Neural cell (in vitro differentiated cells): Measurements from ENCODE around the gene DNAI1. TPM values are rescaled to one million over a fixed set of nuclear protein-coding genes. Genes with fewer than 3 reads are reported as not detected.

Experiments
- H2AFZ ChIP-seq: fragments of 200-600, 300-800 bp; sonication (generic), shearing (Covaris generic); 2 replicates; pipeline ENCODE4 v1.6.0; 2014; ENCODE audit warnings: low read depth, mild to moderate bottlenecking, antibody characterized with exemption, low read length, moderate library complexity
- H3F3A ChIP-seq: fragments of 200-600 bp; shearing (Covaris generic); 2 replicates; pipeline ENCODE4 v1.6.1; 2016; ENCODE audit warnings: mild to moderate bottlenecking, moderate library complexity, mixed read lengths, antibody characterized with exemption, low read length; ENCODE audit not compliant: insufficient read depth, poor library complexity, severe bottlenecking
- H3K27ac ChIP-seq: fragments of 200-600, 300-800 bp; sonication (generic), shearing (Covaris generic); 2 replicates; pipeline ENCODE4 v1.5.1; 2014; ENCODE audit warnings: mild to moderate bottlenecking, low read length, moderate library complexity
- H3K27me3 ChIP-seq: fragments of 300-800, 200-600 bp; sonication (generic), shearing (Covaris generic); 2 replicates; pipeline ENCODE4 v1.6.0; 2014; ENCODE audit warnings: mild to moderate bottlenecking, low read depth, low read length, moderate library complexity; ENCODE audit not compliant: insufficient read depth
- H3K36me3 ChIP-seq: fragments of 300-800, 200-600 bp; sonication (generic), shearing (Covaris generic); 2 replicates; pipeline ENCODE4 v1.5.1; 2014; ENCODE audit warnings: mild to moderate bottlenecking, antibody characterized with exemption, low read length, moderate library complexity; ENCODE audit not compliant: insufficient read depth
- H3K4me2 ChIP-seq: fragments of 300-800, 200-600 bp; sonication (generic), shearing (Covaris generic); 2 replicates; pipeline ENCODE4 v1.6.0; 2014; ENCODE audit warnings: mild to moderate bottlenecking, low read length
- H3K4me3 ChIP-seq: fragments of 300-800, 200-600 bp; sonication (generic), shearing (Covaris generic); 2 replicates; pipeline ENCODE4 v1.5.1; 2014; ENCODE audit warnings: mild to moderate bottlenecking, low read length, moderate library complexity
- H3K79me2 ChIP-seq: fragments of 200-600 bp; shearing (Covaris generic); replicated peaks from 2 replicates; pipeline ENCODE4 v1.6.0; 2014; ENCODE audit warnings: mild to moderate bottlenecking, low read length, moderate library complexity; ENCODE audit not compliant: insufficient read depth
- H3K9ac ChIP-seq: fragments of 300-800, 200-600 bp; sonication (generic), shearing (Covaris generic); 2 replicates; pipeline ENCODE4 v1.6.1; 2016; ENCODE audit warnings: mild to moderate bottlenecking, low read length, mixed read lengths
- H3K9me2 ChIP-seq: fragments of 200-600 bp; shearing (Covaris generic); 2 replicates; pipeline ENCODE4 v1.6.1; 2016; ENCODE audit warnings: mild to moderate bottlenecking, low read length, mixed read lengths; ENCODE audit not compliant: insufficient read depth
- H3K9me3 ChIP-seq: fragments of 200-600, 300-800 bp; sonication (generic), shearing (Covaris generic); 2 replicates; pipeline ENCODE4 v1.6.1; 2016; ENCODE audit warnings: mild to moderate bottlenecking, mixed run types, low read length, moderate library complexity, mixed read lengths
- H4K20me1 ChIP-seq: fragments of 200-600 bp; shearing (Covaris generic); 2 replicates; pipeline ENCODE4 v1.6.1; 2016; ENCODE audit warnings: mild to moderate bottlenecking, mixed run types; ENCODE audit not compliant: insufficient read depth
- CTCF ChIP-seq: fragments of 450-650 bp; IDR thresholded peaks from 2 replicates; pipeline ENCODE4 v1.5.1; 2014; ENCODE audit warnings: antibody characterized with exemption, mild to moderate bottlenecking, moderate library complexity; ENCODE audit not compliant: poor library complexity, severe bottlenecking
- EP300 ChIP-seq: fragments of 450-650 bp; conservative IDR thresholded peaks from 2 replicates; pipeline ENCODE4 v1.6.1; 2014; ENCODE audit warnings: antibody characterized with exemption, mild to moderate bottlenecking, moderate library complexity; ENCODE audit not compliant: poor library complexity, severe bottlenecking
- EZH2 ChIP-seq: fragments of 200-600, 300-800 bp; shearing (Covaris generic), sonication (generic); IDR thresholded peaks from 2 replicates; pipeline ENCODE4 v1.6.1; 2014; ENCODE audit warnings: antibody characterized with exemption, low read length, borderline replicate concordance, mild to moderate bottlenecking; ENCODE audit not compliant: insufficient read depth, poor library complexity, severe bottlenecking
- MXI1 ChIP-seq: fragments of 450-650 bp; conservative IDR thresholded peaks from 2 replicates; pipeline ENCODE4 v1.6.1; 2014; ENCODE audit warnings: antibody characterized with exemption, mild to moderate bottlenecking; ENCODE audit not compliant: poor library complexity, severe bottlenecking
- POLR2AphosphoS5 ChIP-seq: IDR thresholded peaks from 2 replicates; pipeline ENCODE4 v1.6.1; 2012
- RAD21 ChIP-seq: fragments of 450-650 bp; conservative IDR thresholded peaks from 2 replicates; pipeline ENCODE4 v1.6.1; 2014; ENCODE audit warnings: antibody characterized with exemption, mild to moderate bottlenecking, moderate library complexity
- SMC3 ChIP-seq: fragments of 450-650 bp; conservative IDR thresholded peaks from 2 replicates; pipeline ENCODE4 v1.6.1; 2014; ENCODE audit warnings: antibody characterized with exemption, mild to moderate bottlenecking, moderate library complexity; ENCODE audit not compliant: poor library complexity
- TAF1 ChIP-seq: IDR thresholded peaks from 2 replicates; pipeline ENCODE4 v1.6.1; 2012; ENCODE audit warnings: low read depth
- polyA plus RNA-seq: library from polyadenylated mRNA; depleted of rRNA; stranded (reverse); fragments of >200 nt; gene quantifications from 2 replicates; pipeline ENCODE4 v1.2.3, GENCODE V29; 2014
- TF ChIP-seq, protein P1 (sequence below): IDR thresholded peaks from 2 replicates; pipeline ENCODE4 v1.6.1; 2012; ENCODE audit warnings: borderline replicate concordance

Gene DNAI1
- polyA plus RNA-seq, 1 donor from 2014 or later, result 0.99 TPM

DNA sequence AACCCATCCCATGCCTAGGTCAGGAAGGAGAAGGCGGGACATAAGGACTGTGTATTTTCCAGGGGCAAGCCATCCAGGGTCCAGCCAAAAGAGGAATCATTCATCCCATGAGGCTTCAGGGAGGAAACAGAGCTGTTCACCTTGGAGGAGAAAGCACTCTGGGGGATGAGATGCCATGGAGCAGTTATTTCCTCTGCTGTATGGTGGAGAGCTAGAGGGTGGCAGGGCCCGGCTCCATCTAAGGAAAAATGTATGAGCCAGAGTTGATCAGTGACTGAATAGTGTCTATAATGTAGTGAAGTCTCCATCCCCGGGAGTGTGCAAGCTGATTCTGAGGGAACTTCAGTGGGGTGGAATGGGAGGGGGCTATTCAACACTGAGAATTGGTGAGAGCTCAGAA lies 56.2 kb downstream of the DNAI1 start:
- no peak overlapping the region for H3K9ac ChIP-seq
- no peak overlapping the region for H2AFZ ChIP-seq
- no peaks in the 10 kb centered on the region for H3K9me3 ChIP-seq
- no peaks in the 10 kb centered on the region for H4K20me1 ChIP-seq
- no peak for TF ChIP-seq MXI1
- TF ChIP-seq EZH2, result no peak
- no peak for TF ChIP-seq RAD21
- TF ChIP-seq CTCF, result no peak
- TF ChIP-seq, protein P1, sequence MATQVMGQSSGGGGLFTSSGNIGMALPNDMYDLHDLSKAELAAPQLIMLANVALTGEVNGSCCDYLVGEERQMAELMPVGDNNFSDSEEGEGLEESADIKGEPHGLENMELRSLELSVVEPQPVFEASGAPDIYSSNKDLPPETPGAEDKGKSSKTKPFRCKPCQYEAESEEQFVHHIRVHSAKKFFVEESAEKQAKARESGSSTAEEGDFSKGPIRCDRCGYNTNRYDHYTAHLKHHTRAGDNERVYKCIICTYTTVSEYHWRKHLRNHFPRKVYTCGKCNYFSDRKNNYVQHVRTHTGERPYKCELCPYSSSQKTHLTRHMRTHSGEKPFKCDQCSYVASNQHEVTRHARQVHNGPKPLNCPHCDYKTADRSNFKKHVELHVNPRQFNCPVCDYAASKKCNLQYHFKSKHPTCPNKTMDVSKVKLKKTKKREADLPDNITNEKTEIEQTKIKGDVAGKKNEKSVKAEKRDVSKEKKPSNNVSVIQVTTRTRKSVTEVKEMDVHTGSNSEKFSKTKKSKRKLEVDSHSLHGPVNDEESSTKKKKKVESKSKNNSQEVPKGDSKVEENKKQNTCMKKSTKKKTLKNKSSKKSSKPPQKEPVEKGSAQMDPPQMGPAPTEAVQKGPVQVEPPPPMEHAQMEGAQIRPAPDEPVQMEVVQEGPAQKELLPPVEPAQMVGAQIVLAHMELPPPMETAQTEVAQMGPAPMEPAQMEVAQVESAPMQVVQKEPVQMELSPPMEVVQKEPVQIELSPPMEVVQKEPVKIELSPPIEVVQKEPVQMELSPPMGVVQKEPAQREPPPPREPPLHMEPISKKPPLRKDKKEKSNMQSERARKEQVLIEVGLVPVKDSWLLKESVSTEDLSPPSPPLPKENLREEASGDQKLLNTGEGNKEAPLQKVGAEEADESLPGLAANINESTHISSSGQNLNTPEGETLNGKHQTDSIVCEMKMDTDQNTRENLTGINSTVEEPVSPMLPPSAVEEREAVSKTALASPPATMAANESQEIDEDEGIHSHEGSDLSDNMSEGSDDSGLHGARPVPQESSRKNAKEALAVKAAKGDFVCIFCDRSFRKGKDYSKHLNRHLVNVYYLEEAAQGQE, result no peak
- no peak for TF ChIP-seq POLR2AphosphoS5
- TF ChIP-seq EP300, result no peak
- no peak for TF ChIP-seq SMC3
- TF ChIP-seq TAF1, result no peak
- H3K4me2 ChIP-seq, result no peak overlapping the region
- no peaks in the 10 kb centered on the region for H3K27me3 ChIP-seq
- H3K4me3 ChIP-seq, result no peak overlapping the region
- no peaks in the 10 kb centered on the region for H3K79me2 ChIP-seq
- no peaks in the 10 kb centered on the region for H3F3A ChIP-seq
- H3K9me2 ChIP-seq, result no peaks in the 10 kb centered on the region
- no peaks in the 10 kb centered on the region for H3K36me3 ChIP-seq
- no peak overlapping the region for H3K27ac ChIP-seq

DNA sequence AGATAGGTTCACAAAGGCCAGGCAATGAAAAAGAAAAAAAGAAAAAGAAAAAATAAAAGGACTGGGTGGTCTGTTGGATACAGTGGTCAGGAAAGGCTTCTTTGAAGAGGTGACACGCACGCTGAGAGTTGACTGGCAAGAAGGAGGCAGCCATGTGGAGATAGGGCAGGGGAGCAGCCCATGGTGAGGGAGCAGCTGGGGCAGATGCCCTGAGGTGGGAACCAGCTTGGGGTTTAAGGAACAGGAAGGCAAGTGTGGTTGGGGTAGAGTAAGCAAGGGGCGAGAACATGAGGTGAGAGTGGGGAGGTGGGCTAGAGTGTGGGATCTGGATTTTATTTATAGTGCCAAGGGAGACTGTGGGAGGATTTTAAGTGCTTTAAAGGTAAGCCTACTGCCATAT lies 57.4 kb downstream of the DNAI1 start:
- Histone ChIP-seq H3K9me2 (no peaks in the 10 kb centered on the region), H3K36me3 (no peaks in the 10 kb centered on the region), H3K27ac (no peak overlapping the region), H3F3A (no peaks in the 10 kb centered on the region), H3K9me3 (no peaks in the 10 kb centered on the region), H3K9ac (no peak overlapping the region), H3K27me3 (no peaks in the 10 kb centered on the region), H3K4me3 (no peak overlapping the region), H3K79me2 (no peaks in the 10 kb centered on the region), H3K4me2 (no peak overlapping the region), H4K20me1 (no peaks in the 10 kb centered on the region), H2AFZ (no peak overlapping the region)
- TF ChIP-seq EP300, result no peak
- no peak for TF ChIP-seq SMC3
- no peak for TF ChIP-seq MXI1
- no peak for TF ChIP-seq EZH2
- TF ChIP-seq, protein P1, result no peak
- TF ChIP-seq TAF1, result no peak
- no peak for TF ChIP-seq POLR2AphosphoS5
- no peak for TF ChIP-seq RAD21
